Stimulated activated CD8-positive, alpha-beta memory T cell treated with anti-CD3 and anti-CD28 coated beads, Interleukin-4, amount 100 ng/mL, for 4 hours (primary cell): ENCODE data around the gene KDM1B.

Experiments
- DNase-seq, 2 donors: peaks; one replicate each; pipeline ENCODE4 v3.0.0-alpha.2; 2020; ENCODE audit warnings: low read depth in 2 of 2, low spot score in 1 of 2

Gene KDM1B

GRCh38 chr6:18261877-18262276, 106.7 kb downstream of the KDM1B start:
- DNase-seq = no peak

DNA sequence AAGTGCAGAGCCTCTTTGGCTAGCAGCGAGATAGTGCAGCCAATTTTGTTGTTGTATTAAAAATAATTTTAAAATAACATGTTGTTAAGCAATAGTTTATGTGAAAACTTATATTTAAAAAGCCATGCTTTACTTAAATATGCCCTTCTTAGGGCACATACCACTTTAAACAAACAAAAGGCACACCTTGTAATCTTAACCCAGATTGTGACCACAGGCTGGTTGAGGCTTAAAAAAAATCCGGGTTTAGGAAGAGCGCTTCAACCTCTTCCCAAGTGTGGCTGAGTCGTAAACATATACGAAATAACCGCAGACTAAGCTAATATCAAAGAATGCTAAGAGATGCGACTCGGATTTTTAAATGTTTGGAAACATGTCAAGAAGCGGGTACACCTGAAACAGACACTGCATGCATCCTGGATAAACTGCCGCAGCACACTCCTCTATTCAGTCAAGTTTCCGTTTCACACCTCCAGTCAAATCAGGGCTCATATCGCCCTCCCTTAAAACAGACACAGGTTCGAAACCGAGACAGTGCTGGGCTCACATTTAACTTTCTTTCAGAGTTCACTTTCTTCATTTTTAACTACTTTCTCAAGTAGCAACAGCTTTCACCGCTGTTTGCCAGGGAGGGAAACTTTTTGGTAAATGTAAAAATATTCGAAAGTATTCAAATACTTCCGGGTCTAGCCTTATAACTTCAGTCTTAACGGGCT, 107.6 kb downstream of the KDM1B start:
- DNase-seq = no peak

GRCh38 chr6:18263418-18264218, 108.4 kb downstream of the KDM1B start:
- DNase-seq = no peak

GRCh38 chr6:18264219-18264922, 109.1 kb downstream of the KDM1B start, which contains the start of gene DEK:
DEK (minus strand) TSS chr6:18264530; CDS start chr6:18263987, 543 bp downstream.
- DNase-seq = peak; percentile 72 to 75

GRCh38 chr6:18264923-18265377, 109.7 kb downstream of the KDM1B start:
- DNase-seq = no peak

DNA sequence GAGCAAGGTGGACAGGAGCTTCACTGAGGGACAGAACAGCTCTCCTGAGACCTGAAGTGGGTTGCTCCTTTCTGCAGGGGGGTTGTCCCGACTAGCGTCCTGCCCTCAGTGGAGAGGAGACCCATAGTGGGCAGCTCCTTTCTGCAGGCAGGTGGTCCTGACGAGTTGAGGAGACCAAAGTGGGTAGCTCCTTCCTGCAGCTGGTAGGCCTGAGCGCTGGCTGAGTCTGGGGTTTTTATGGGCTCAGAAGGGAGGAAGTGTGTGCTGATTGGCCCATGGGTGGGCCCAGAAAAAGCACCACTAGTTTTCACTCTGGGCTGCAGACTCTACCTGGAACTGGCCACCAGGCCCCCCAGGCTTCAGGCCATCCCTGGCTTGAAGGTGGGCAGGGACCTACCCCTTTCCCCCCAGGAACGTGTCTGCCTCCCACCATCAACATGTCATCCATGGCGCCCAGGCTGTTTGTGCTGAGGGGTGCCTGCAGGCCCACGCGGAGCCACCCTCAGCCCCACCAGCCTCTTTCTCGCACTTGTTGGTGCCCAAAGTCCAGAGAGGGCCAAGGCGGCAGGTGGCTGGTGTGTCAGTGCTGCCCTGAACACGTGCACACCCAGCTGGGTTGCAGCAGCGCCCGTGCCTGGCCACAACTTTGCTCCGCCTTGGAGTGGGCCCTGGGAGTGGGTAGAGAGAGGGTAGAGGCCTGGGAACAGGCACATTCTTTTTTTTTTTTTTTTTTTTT, 110.7 kb downstream of the KDM1B start:
- no peak for DNase-seq

GRCh38 chr6:18266523-18266912, 111.3 kb downstream of the KDM1B start:
- no peak for DNase-seq

DNA sequence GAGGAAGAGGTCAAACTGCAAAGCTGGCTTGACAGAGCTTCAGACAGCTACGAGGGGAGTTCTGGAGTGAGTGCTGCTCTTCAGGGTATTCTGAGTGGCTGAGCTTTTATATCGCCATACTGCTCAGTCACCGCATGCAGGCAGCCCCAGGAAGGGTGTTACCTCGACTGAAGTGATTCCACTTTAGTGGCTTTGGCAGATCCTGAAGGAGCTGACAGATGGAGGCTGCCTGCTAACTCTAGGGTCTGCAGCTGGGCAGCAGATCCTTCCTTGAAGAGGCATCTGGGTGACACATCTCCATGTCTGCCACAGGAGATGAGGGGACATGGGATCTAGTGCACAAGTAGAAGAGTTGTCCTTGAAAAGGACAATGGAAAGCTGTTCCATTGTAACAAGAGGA, 112.8 kb downstream of the KDM1B start:
- no peak for DNase-seq

DNA sequence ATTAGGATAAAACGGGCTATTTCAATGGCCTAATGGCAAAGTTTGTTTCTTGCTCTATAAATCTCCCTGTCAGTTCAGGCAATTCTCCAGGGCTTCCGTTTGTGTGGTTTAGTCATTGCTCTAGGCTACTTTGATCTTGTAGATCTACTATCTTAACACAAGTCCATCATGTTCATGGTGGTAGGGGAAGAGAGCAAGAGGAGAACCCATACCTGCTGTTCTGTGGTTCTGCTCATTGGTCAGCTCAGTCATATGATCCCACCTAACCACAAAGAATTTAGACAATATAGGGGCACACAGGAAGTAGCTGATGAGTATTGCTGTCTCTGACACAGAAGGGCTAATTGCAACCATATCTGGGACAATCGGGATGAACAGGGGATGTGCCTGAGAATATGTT, 114.0 kb downstream of the KDM1B start:
- no peak for DNase-seq

DNA sequence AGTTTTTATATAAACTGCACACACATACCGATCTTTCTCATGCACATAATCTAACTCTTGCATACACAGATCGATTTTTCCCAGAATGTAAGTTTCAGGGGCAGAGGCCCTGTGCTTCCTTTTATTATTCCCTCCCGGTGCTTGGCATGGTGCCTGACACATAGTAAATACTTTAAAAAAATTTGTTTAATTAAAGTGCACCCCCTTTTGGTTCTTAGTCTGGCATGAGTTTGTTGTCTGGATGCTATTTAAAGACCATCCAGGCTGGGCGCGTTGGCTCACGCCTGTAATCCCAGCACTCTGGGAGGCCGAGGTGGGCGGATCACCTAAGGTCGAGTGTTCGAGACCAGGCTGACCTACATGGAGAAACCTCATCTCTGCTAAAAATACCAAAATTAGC, 114.5 kb downstream of the KDM1B start:
- DNase-seq = no peak

DNA sequence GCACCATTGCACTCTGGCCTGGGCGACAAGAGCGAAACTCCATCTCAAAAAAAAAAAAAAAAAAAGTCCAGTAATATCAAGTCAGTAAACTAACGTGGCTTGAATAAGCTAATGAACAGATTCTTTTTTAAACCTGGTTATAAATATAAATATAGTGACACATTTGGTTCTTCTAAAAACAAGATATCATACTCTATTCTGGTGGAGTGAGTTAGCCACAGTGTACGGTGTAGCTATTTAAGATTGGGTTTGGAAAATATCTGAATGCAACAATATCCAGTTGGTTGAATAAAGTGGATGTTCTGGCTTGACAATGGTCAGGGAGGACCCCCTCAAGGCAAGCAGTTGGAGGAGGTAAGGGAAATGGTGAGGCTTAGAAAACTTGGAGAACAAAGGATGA, 115.0 kb downstream of the KDM1B start:
- no peak for DNase-seq
